Breast epithelium (tissue), 4 donors: ENCODE measurements around the gene MYOF. TPM values are rescaled to one million over a fixed set of nuclear protein-coding genes. Genes with fewer than 3 reads are reported as not detected.

Experiments used
- DNase-seq, 2 donors: peaks; one replicate each; pipeline ENCODE4 v3.0.0-alpha.2; 2019; ENCODE audit warnings: low spot score in 2 of 2
- H3K27ac ChIP-seq, 2 donors: fragments of 200-600 bp; sonication (generic) in 1 of 2; one replicate each; pipeline ENCODE4 v1.5.1; 2016 to 2019; ENCODE audit warnings: mild to moderate bottlenecking in 1 of 2
- H3K27me3 ChIP-seq, 2 donors: fragments of 200-600 bp; sonication (generic) in 1 of 2; one replicate each; pipeline versions ENCODE4 v1.5.1 to v1.6.0; 2017 to 2019; ENCODE audit warnings: control low read depth in 1 of 2, mild to moderate bottlenecking in 1 of 2
- H3K36me3 ChIP-seq: fragments of 200-600 bp; one replicate; pipeline ENCODE4 v1.5.1; 2019
- H3K4me1 ChIP-seq, 2 donors: fragments of 200-600 bp; sonication (generic); one replicate each; pipeline ENCODE4 v1.5.1; 2016 to 2019; ENCODE audit warnings: control low read depth in 1 of 2
- H3K4me3 ChIP-seq, 3 donors: fragments of 200-600 bp; sonication (generic); 1 replicate in 2 of 3; 2 replicates in 1 of 3; pipeline ENCODE4 v1.5.1; 2016 to 2019; ENCODE audit warnings: mild to moderate bottlenecking in 3 of 3, moderate library complexity in 2 of 3
- H3K9me3 ChIP-seq, 2 donors: fragments of 200-600 bp; sonication (generic) in 1 of 2; one replicate each; pipeline ENCODE4 v1.5.1; 2016 to 2019; ENCODE audit warnings: control low read depth in 1 of 2
- CTCF ChIP-seq, 3 donors: fragments of 450-650 bp; IDR thresholded peaks; one replicate each; pipeline ENCODE4 v1.5.1; 2016 to 2017; ENCODE audit warnings: antibody characterized with exemption in 3 of 3, mild to moderate bottlenecking in 3 of 3, moderate library complexity in 3 of 3
- POLR2A ChIP-seq: fragments of 450-650 bp; IDR thresholded peaks from one replicate; pipeline ENCODE4 v1.6.1; 2016; ENCODE audit warnings: antibody characterized with exemption, mild to moderate bottlenecking, moderate library complexity
- POLR2AphosphoS5 ChIP-seq, 3 donors: sonication (generic); formaldehyde crosslinking; IDR thresholded peaks; one replicate each; pipeline ENCODE4 v1.6.1; 2017; ENCODE audit warnings: antibody characterized with exemption in 3 of 3
- intact Hi-C: fragments of 100-400 bp; cut with DNase I; formaldehyde crosslinking; loops from one replicate; pipeline ENCODE4 v1.15.1; 2023; ENCODE audit warnings: low total_unique reads
- total RNA-seq, 3 donors: library from RNA; depleted of rRNA; stranded (reverse); fragments of >200 nt; gene quantifications; one replicate each; pipeline ENCODE4 v1.1.0, GENCODE V29; 2016

Gene MYOF
- total RNA-seq, 3 donors from 2014 or later, result 118 to 131 (median 130) TPM

DNA sequence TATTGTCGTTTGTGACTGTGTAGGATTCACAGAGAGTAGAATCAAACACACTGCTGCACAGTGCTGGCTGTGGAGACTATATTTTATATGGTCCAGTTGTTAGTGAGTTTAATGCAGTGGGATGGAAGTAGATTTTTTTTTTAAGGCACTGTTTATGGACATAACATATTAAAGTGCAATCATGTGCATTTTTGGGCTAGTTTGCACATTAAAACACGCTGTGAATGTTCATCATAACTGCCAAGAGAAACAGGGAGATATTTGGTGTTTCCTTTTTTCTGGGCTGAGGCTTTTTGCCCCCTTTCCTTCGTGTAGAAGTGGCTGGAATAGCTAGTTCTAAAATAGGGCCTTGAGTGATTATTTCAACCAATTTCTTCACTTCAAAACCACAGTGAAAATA is 139.2 kb downstream of the MYOF start:
- intact Hi-C loops, result no loop called here
- no peak for DNase-seq
- H3K36me3 ChIP-seq, result no peaks in the 10 kb centered on the region
- no peak overlapping the region for H3K4me3 ChIP-seq
- H3K9me3 ChIP-seq, result no peaks in the 10 kb centered on the region
- TF ChIP-seq POLR2A, result no peak
- TF ChIP-seq POLR2AphosphoS5 (IDR thresholded peaks at IDR 0.05), result no peak
- no peak for TF ChIP-seq CTCF (IDR thresholded peaks at IDR 0.05)
- no peak overlapping the region for H3K27ac ChIP-seq
- H3K27me3 ChIP-seq, result no peaks in the 10 kb centered on the region
- H3K4me1 ChIP-seq, result no peaks in the 10 kb centered on the region

DNA sequence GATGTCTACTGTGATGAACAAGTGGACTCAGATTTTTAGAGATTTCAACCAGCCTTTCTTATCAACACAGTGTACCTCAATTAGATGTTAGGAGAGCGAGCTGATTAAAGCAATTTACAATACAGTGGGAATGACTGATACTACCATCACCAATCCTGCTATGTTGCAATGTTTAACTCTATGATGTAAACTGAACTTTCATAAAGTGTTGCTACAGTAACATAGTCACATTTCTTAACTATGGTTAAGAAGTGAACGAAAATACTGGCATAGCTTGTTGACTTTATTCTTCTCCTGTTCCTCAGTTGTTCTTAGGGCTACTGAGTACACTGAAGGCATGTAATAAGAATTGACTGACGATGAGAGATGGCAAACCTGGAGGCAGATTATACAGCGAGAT is 139.8 kb downstream of the MYOF start:
- H3K36me3 ChIP-seq, result no peaks in the 10 kb centered on the region
- no peak for TF ChIP-seq POLR2AphosphoS5 (IDR thresholded peaks at IDR 0.05)
- TF ChIP-seq POLR2A, result no peak
- TF ChIP-seq CTCF (IDR thresholded peaks at IDR 0.05), result no peak

DNA sequence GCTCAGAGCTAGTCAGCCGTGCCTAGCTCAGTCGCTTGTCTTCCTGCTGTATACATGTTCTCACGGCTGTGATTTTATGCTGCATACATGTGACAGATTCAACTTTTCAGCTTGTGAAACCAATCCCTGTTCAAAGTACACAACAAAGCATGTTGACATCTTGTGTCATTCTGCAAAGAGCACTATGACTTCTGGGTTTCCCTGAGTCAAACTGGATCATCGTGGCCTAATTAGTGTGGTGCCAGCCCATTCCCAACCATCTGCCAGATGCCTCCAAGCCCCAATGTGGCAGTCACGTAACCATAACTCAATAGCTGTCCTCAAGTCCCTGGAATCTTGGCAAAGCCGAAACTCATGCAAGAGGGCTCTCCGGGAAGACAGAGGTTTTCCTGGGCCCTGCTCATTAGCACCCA is 144.8 kb downstream of the MYOF start:
- Histone ChIP-seq H3K27ac (no peak overlapping the region), H3K4me3 (no peak overlapping the region), H3K36me3 (peaks cover 5% of the 10 kb centered on the region), H3K27me3 (no peaks in the 10 kb centered on the region), H3K9me3 (no peaks in the 10 kb centered on the region), H3K4me1 (no peaks in the 10 kb centered on the region)
- intact Hi-C loops, result no loop called here
- DNase-seq, result no peak
- no peak for TF ChIP-seq POLR2AphosphoS5 (IDR thresholded peaks at IDR 0.05)
- TF ChIP-seq CTCF (IDR thresholded peaks at IDR 0.05), result no peak
- TF ChIP-seq POLR2A, result no peak

More for the DNA sequence above, 139.8 kb downstream of the MYOF start:
- H3K9me3 ChIP-seq, result no peaks in the 10 kb centered on the region
- DNase-seq, result no peak
- intact Hi-C loops, result no loop called here
- H3K4me3 ChIP-seq, result no peak overlapping the region
- H3K27me3 ChIP-seq, result no peaks in the 10 kb centered on the region
- no peaks in the 10 kb centered on the region for H3K4me1 ChIP-seq
- no peak overlapping the region for H3K27ac ChIP-seq

- intact Hi-C loops, result no loop called here
- TF ChIP-seq CTCF (IDR thresholded peaks at IDR 0.05), result no peak
- no peak for TF ChIP-seq POLR2A
- TF ChIP-seq POLR2AphosphoS5 (IDR thresholded peaks at IDR 0.05), result no peak
- Histone ChIP-seq H3K36me3 (peaks cover 5% of the 10 kb centered on the region), H3K9me3 (no peaks in the 10 kb centered on the region), H3K27ac (no peak overlapping the region), H3K4me1 (no peaks in the 10 kb centered on the region), H3K27me3 (no peaks in the 10 kb centered on the region), H3K4me3 (no peak overlapping the region)
- DNase-seq, result no peak
Measured at GRCh38 chr10:93336678-93337077, 145.5 kb downstream of the MYOF start.

- H3K27me3 ChIP-seq, result no peaks in the 10 kb centered on the region
- H3K27ac ChIP-seq, result no peak overlapping the region
- no peak for DNase-seq
- H3K4me1 ChIP-seq, result no peaks in the 10 kb centered on the region
- no peak overlapping the region for H3K4me3 ChIP-seq
- intact Hi-C loops, result no loop called here
- no peaks in the 10 kb centered on the region for H3K9me3 ChIP-seq
- TF ChIP-seq CTCF (IDR thresholded peaks at IDR 0.05) (no peak), POLR2AphosphoS5 (IDR thresholded peaks at IDR 0.05) (no peak), POLR2A (no peak)
- H3K36me3 ChIP-seq, result peaks cover 5% of the 10 kb centered on the region
Measured at GRCh38 chr10:93336110-93336509, 146.0 kb downstream of the MYOF start.
